ENCODE results near the gene WDR54.

WDR54 gene

GRCh38 chr2:74381751-74382150, 39.8 kb upstream of the WDR54 start:
- Histone ChIP-seq H3K27ac (ENCODE audit: low read length) (no peak overlapping the region), H4K20me1 (ENCODE audit: insufficient read depth, low read length) (no peaks in the 10 kb centered on the region), H3K9ac (ENCODE audit: low read length) (no peak overlapping the region), H3K4me2 (ENCODE audit: low read length) (no peak overlapping the region), H3K79me2 (ENCODE audit: low read length) (peaks cover 16% of the 10 kb centered on the region), H3K36me3 (replicated peaks; ENCODE audit: low read depth, low read length) (peaks cover 8% of the 10 kb centered on the region), H3K9me3 (ENCODE audit: insufficient read depth, low read length) (no peaks in the 10 kb centered on the region), H3K4me3 (ENCODE audit: low read length) (no peak overlapping the region), H2AFZ (ENCODE audit: low read depth, low read length) (no peak overlapping the region), H3K27me3 (ENCODE audit: low read depth, low read length) (no peaks in the 10 kb centered on the region), H3K4me1 (ENCODE audit: low read length) (peaks cover 7% of the 10 kb centered on the region; the same call in 1 of the 2 replicates)
- TF ChIP-seq, protein P1, sequence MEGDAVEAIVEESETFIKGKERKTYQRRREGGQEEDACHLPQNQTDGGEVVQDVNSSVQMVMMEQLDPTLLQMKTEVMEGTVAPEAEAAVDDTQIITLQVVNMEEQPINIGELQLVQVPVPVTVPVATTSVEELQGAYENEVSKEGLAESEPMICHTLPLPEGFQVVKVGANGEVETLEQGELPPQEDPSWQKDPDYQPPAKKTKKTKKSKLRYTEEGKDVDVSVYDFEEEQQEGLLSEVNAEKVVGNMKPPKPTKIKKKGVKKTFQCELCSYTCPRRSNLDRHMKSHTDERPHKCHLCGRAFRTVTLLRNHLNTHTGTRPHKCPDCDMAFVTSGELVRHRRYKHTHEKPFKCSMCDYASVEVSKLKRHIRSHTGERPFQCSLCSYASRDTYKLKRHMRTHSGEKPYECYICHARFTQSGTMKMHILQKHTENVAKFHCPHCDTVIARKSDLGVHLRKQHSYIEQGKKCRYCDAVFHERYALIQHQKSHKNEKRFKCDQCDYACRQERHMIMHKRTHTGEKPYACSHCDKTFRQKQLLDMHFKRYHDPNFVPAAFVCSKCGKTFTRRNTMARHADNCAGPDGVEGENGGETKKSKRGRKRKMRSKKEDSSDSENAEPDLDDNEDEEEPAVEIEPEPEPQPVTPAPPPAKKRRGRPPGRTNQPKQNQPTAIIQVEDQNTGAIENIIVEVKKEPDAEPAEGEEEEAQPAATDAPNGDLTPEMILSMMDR (IDR thresholded peaks at IDR 0.05; ENCODE audit: low read depth, low read length), result no peak
- no peak for TF ChIP-seq EZH2phosphoT487 (IDR thresholded peaks at IDR 0.05; ENCODE audit: low read depth)

DNA sequence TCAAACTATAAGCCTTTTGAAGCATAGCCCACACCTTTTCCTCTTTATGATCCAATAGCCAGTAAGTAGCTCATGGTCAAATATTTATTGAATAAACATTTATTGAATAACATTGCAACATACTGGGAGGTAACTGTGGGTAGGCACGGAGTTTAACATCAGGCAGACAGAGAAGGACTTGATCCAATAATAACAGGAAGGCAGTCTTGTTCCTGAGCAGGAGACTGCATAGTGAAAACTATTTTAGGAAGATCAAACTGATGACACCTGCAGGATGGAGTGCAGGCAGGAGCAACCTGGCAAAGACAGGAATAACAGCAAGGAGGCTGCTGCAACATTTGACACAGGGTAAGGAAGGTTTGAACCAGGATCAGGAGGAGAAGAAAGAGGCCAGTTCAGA, 38.3 kb upstream of the WDR54 start:
- Histone ChIP-seq H3K36me3 (replicated peaks; ENCODE audit: low read depth, low read length) (peaks cover 8% of the 10 kb centered on the region), H3K4me2 (ENCODE audit: low read length) (no peak overlapping the region), H2AFZ (ENCODE audit: low read depth, low read length) (no peak overlapping the region), H3K27me3 (ENCODE audit: low read depth, low read length) (no peaks in the 10 kb centered on the region), H3K9ac (ENCODE audit: low read length) (no peak overlapping the region), H4K20me1 (ENCODE audit: insufficient read depth, low read length) (no peaks in the 10 kb centered on the region), H3K4me3 (ENCODE audit: low read length) (no peak overlapping the region), H3K9me3 (ENCODE audit: insufficient read depth, low read length) (no peaks in the 10 kb centered on the region), H3K4me1 (ENCODE audit: low read length) (peaks cover 7% of the 10 kb centered on the region; the same call in 1 of the 2 replicates), H3K79me2 (ENCODE audit: low read length) (peaks cover 19% of the 10 kb centered on the region), H3K27ac (ENCODE audit: low read length) (no peak overlapping the region)
- TF ChIP-seq EZH2phosphoT487 (IDR thresholded peaks at IDR 0.05; ENCODE audit: low read depth), result no peak
- TF ChIP-seq, protein P1 (IDR thresholded peaks at IDR 0.05; ENCODE audit: low read depth, low read length), result no peak

GRCh38 chr2:74384051-74384450, 37.5 kb upstream of the WDR54 start:
- Histone ChIP-seq H3K9me3 (ENCODE audit: insufficient read depth, low read length) (no peaks in the 10 kb centered on the region), H3K4me3 (ENCODE audit: low read length) (no peak overlapping the region), H4K20me1 (ENCODE audit: insufficient read depth, low read length) (no peaks in the 10 kb centered on the region), H3K9ac (ENCODE audit: low read length) (no peak overlapping the region), H3K4me2 (ENCODE audit: low read length) (no peak overlapping the region), H3K27ac (ENCODE audit: low read length) (no peak overlapping the region), H3K4me1 (ENCODE audit: low read length) (peaks cover 7% of the 10 kb centered on the region; the same call in 1 of the 2 replicates), H3K36me3 (replicated peaks; ENCODE audit: low read depth, low read length) (peaks cover 8% of the 10 kb centered on the region), H2AFZ (ENCODE audit: low read depth, low read length) (no peak overlapping the region), H3K79me2 (ENCODE audit: low read length) (peaks cover 26% of the 10 kb centered on the region), H3K27me3 (ENCODE audit: low read depth, low read length) (no peaks in the 10 kb centered on the region)
- no peak for TF ChIP-seq EZH2phosphoT487 (IDR thresholded peaks at IDR 0.05; ENCODE audit: low read depth)
- TF ChIP-seq, protein P1 (IDR thresholded peaks at IDR 0.05; ENCODE audit: low read depth, low read length), result no peak

DNA sequence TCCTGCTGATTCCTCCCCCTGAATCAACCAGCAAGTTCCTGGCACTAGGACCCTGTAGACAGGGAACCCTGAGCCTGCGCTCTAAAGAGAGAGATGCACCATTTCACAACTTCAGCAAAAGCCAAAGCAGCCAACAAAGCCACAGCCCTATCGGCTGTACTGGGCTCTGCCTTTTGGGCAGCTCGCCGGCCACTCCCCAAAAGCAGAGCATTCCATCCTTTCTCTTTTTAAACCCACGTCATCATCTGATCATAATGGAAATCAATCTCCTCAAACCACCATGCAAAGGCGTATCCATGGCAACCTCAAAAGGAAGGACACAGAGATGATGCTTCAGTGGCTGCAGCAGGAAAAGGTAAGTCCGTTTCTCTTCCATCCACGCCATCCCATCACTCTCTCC, 36.1 kb upstream of the WDR54 start:
- Histone ChIP-seq H4K20me1 (ENCODE audit: insufficient read depth, low read length) (peaks cover 3% of the 10 kb centered on the region; the same call in 1 of the 2 replicates), H3K79me2 (ENCODE audit: low read length) (peaks cover 30% of the 10 kb centered on the region), H3K4me2 (ENCODE audit: low read length) (no peak overlapping the region)

More for the DNA sequence above, 36.1 kb upstream of the WDR54 start:
- Histone ChIP-seq H3K9me3 (ENCODE audit: insufficient read depth, low read length) (no peaks in the 10 kb centered on the region), H2AFZ (ENCODE audit: low read depth, low read length) (no peak overlapping the region), H3K4me1 (ENCODE audit: low read length) (peaks cover 7% of the 10 kb centered on the region), H3K27ac (ENCODE audit: low read length) (no peak overlapping the region), H3K27me3 (ENCODE audit: low read depth, low read length) (no peaks in the 10 kb centered on the region), H3K9ac (ENCODE audit: low read length) (no peak overlapping the region), H3K36me3 (replicated peaks; ENCODE audit: low read depth, low read length) (peaks cover 8% of the 10 kb centered on the region), H3K4me3 (ENCODE audit: low read length) (no peak overlapping the region)
- no peak for TF ChIP-seq EZH2phosphoT487 (IDR thresholded peaks at IDR 0.05; ENCODE audit: low read depth)
- TF ChIP-seq, protein P1 (IDR thresholded peaks at IDR 0.05; ENCODE audit: low read depth, low read length), result no peak
